Stimulated activated CD4-positive, alpha-beta T cell treated with anti-CD3 and anti-CD28 coated beads, Interleukin-2, amount 100 ng/mL, for 4 hours (primary cell): Measurements from ENCODE around the gene FKBP5.
"Not testable (repeated sequence)": the region's sequence is repeated elsewhere in the genome, so short reads cannot be mapped to it uniquely, and the experiment has no call there.

Source experiments
- DNase-seq: peaks from one replicate; pipeline ENCODE4 v3.0.0-alpha.2; 2020; ENCODE audit warnings: low read depth

Gene FKBP5

GRCh38 chr6:35723587-35723986, 34.9 kb upstream of the FKBP5 start:
- no peak for DNase-seq

GRCh38 chr6:35722121-35722761, 33.5 kb upstream of the FKBP5 start:
- DNase-seq: no peak

GRCh38 chr6:35719830-35720733, 31.4 kb upstream of the FKBP5 start:
- no peak for DNase-seq

- DNase-seq: no peak
Measured at GRCh38 chr6:35719404-35719829, 30.7 kb upstream of the FKBP5 start.

GRCh38 chr6:35718911-35719381, 30.2 kb upstream of the FKBP5 start:
- DNase-seq: no peak

GRCh38 chr6:35718375-35718736, 29.6 kb upstream of the FKBP5 start:
- DNase-seq: no peak

- no peak for DNase-seq
Measured at GRCh38 chr6:35717449-35718374, 29.0 kb upstream of the FKBP5 start.

- no peak for DNase-seq
Measured at GRCh38 chr6:35716798-35717197, 28.1 kb upstream of the FKBP5 start.

- DNase-seq: no peak
Measured at GRCh38 chr6:35713006-35713767, 24.5 kb upstream of the FKBP5 start.

- no peak for DNase-seq
Measured at GRCh38 chr6:35711731-35712130, 23.0 kb upstream of the FKBP5 start.

- DNase-seq: no peak
Measured at GRCh38 chr6:35710241-35710847, 21.6 kb upstream of the FKBP5 start.

- DNase-seq: no peak
Measured at GRCh38 chr6:35708585-35708984, 19.9 kb upstream of the FKBP5 start.

GRCh38 chr6:35707714-35708407, 19.1 kb upstream of the FKBP5 start:
- DNase-seq: no peak

GRCh38 chr6:35706468-35706867, 17.8 kb upstream of the FKBP5 start:
- DNase-seq: no peak

- DNase-seq: no peak
Measured at GRCh38 chr6:35703554-35703953, 14.8 kb upstream of the FKBP5 start.

- DNase-seq: no peak
Measured at GRCh38 chr6:35698858-35699257, 10.1 kb upstream of the FKBP5 start.

GRCh38 chr6:35698430-35698829, 9.7 kb upstream of the FKBP5 start:
- DNase-seq: not testable (repeated sequence)

GRCh38 chr6:35694462-35694861, 5.7 kb upstream of the FKBP5 start:
- no peak for DNase-seq

GRCh38 chr6:35691027-35691824, 2.5 kb upstream of the FKBP5 start:
- no peak for DNase-seq

GRCh38 chr6:35690484-35690883, 1.8 kb upstream of the FKBP5 start:
- no peak for DNase-seq
